H9 (cell line): Measurements from ENCODE around the gene EHD1. TPM values are rescaled to one million over a fixed set of nuclear protein-coding genes. Genes with fewer than 3 reads are reported as not detected.

Source experiments
- DNase-seq: peaks from one replicate; pipeline ENCODE4 v3.0.0-alpha.2; 2017
- H2AFZ ChIP-seq: one replicate; pipeline ENCODE4 v1.6.1; 2013; ENCODE audit warnings: mild to moderate bottlenecking, low read length, control low read depth, moderate library complexity
- H2AK5ac ChIP-seq: 2 replicates; pipeline ENCODE4 v1.6.1; 2013; ENCODE audit warnings: low read length, control low read depth, mixed read lengths; ENCODE audit not compliant: insufficient read length
- H2BK120ac ChIP-seq: one replicate; pipeline ENCODE4 v1.6.1; 2013; ENCODE audit warnings: low read depth, mild to moderate bottlenecking, low read length, control low read depth, inconsistent platforms; ENCODE audit not compliant: poor library complexity, severe bottlenecking
- H2BK12ac ChIP-seq: 2 replicates; pipeline ENCODE4 v1.6.1; 2013; ENCODE audit warnings: low read length, control low read depth, mixed read lengths, low read depth; ENCODE audit not compliant: insufficient read length
- H2BK15ac ChIP-seq: 2 replicates; pipeline ENCODE4 v1.6.1; 2013; ENCODE audit warnings: low read depth, low read length, control low read depth
- H2BK20ac ChIP-seq: one replicate; pipeline ENCODE4 v1.6.1; 2013; ENCODE audit warnings: low read depth, mild to moderate bottlenecking, low read length, control low read depth, inconsistent platforms; ENCODE audit not compliant: poor library complexity, severe bottlenecking
- H2BK5ac ChIP-seq: 2 replicates; pipeline ENCODE4 v1.6.1; 2013; ENCODE audit warnings: low read length, control low read depth, mixed read lengths; ENCODE audit not compliant: insufficient read length
- H3K14ac ChIP-seq: 2 replicates; pipeline ENCODE4 v1.6.1; 2013; ENCODE audit warnings: low read length, control low read depth; ENCODE audit not compliant: insufficient read depth
- H3K18ac ChIP-seq: 2 replicates; pipeline ENCODE4 v1.6.1; 2013; ENCODE audit warnings: low read depth, mild to moderate bottlenecking, mixed read lengths, low read length, control low read depth; ENCODE audit not compliant: insufficient read length
- H3K23ac ChIP-seq: 2 replicates; pipeline ENCODE4 v1.6.1; 2013; ENCODE audit warnings: low read length, control low read depth, mixed read lengths, low read depth; ENCODE audit not compliant: insufficient read length
- H3K23me2 ChIP-seq: 2 replicates; pipeline ENCODE4 v1.6.1; 2013; ENCODE audit warnings: low read depth, mild to moderate bottlenecking, mixed read lengths, low read length, control low read depth; ENCODE audit not compliant: insufficient read length, poor library complexity, severe bottlenecking
- H3K27ac ChIP-seq: 2 replicates; pipeline ENCODE4 v1.5.1; 2013; ENCODE audit warnings: low read length, control low read depth, mixed read lengths, low read depth; ENCODE audit not compliant: insufficient read length
- H3K27me3 ChIP-seq: 2 replicates; pipeline ENCODE4 v1.6.1; 2013; ENCODE audit warnings: low read length, control low read depth, inconsistent platforms; ENCODE audit not compliant: insufficient read depth
- H3K4ac ChIP-seq: 2 replicates; pipeline ENCODE4 v1.6.1; 2013; ENCODE audit warnings: low read depth, mild to moderate bottlenecking, control low read depth, inconsistent platforms, low read length, moderate library complexity
- H3K4me1 ChIP-seq: 2 replicates; pipeline ENCODE4 v1.6.1; 2013; ENCODE audit warnings: low read length, control low read depth, inconsistent platforms; ENCODE audit not compliant: insufficient read depth
- H3K4me2 ChIP-seq: 2 replicates; pipeline ENCODE4 v1.6.1; 2013; ENCODE audit warnings: low read length, control low read depth, mixed read lengths; ENCODE audit not compliant: insufficient read length, insufficient read depth
- H3K56ac ChIP-seq: 2 replicates; pipeline ENCODE4 v1.6.1; 2013; ENCODE audit warnings: low read depth, mild to moderate bottlenecking, mixed read lengths, low read length, control low read depth; ENCODE audit not compliant: insufficient read length
- H3K79me1 ChIP-seq: 2 replicates; pipeline ENCODE4 v1.6.1; 2013; ENCODE audit warnings: low read depth, mild to moderate bottlenecking, moderate library complexity, low read length, control low read depth, inconsistent platforms; ENCODE audit not compliant: insufficient read depth, poor library complexity, severe bottlenecking
- H3K79me2 ChIP-seq: 2 replicates; pipeline ENCODE4 v1.6.1; 2013; ENCODE audit warnings: low read length, control low read depth, inconsistent platforms; ENCODE audit not compliant: insufficient read depth
- H3K9ac ChIP-seq: 2 replicates; pipeline ENCODE4 v1.6.1; 2013; ENCODE audit warnings: low read length, control low read depth, mixed read lengths; ENCODE audit not compliant: insufficient read length; ENCODE audit errors: extremely low read depth
- H3K9me3 ChIP-seq: one replicate; pipeline ENCODE4 v1.6.1; 2013; ENCODE audit warnings: low read depth, low read length, inconsistent platforms; ENCODE audit not compliant: control insufficient read depth
- H3T11ph ChIP-seq: one replicate; pipeline ENCODE4 v1.6.1; 2013; ENCODE audit warnings: mild to moderate bottlenecking, low read length, control low read depth, inconsistent platforms
- H4K20me1 ChIP-seq: one replicate; pipeline ENCODE4 v1.6.1; 2013; ENCODE audit not compliant: control insufficient read depth, insufficient read length, insufficient read depth
- H4K5ac ChIP-seq: 2 replicates; pipeline ENCODE4 v1.6.1; 2013; ENCODE audit warnings: low read depth, mild to moderate bottlenecking, mixed read lengths, low read length, control low read depth; ENCODE audit not compliant: insufficient read length
- H4K8ac ChIP-seq: replicated peaks from 2 replicates; pipeline ENCODE4 v1.6.1; 2013; ENCODE audit warnings: low read length, control low read depth, mixed read lengths, low read depth; ENCODE audit not compliant: insufficient read length
- H4K91ac ChIP-seq: 2 replicates; pipeline ENCODE4 v1.6.1; 2013; ENCODE audit warnings: low read depth, mild to moderate bottlenecking, moderate library complexity, mixed read lengths, low read length, control low read depth; ENCODE audit not compliant: insufficient read length
- H3K27ac Mint-ChIP-seq, 3 experiments: 2 replicates in 2 of 3; 3 replicates in 1 of 3; pipeline ENCODE4 v1.8.0; 2020 to 2021; ENCODE audit warnings: mixed read lengths in 3 of 3, mild to moderate bottlenecking in 1 of 3, moderate library complexity in 1 of 3
- H3K27me3 Mint-ChIP-seq: 2 replicates; pipeline ENCODE4 v1.8.0; 2021; ENCODE audit warnings: low read depth, mild to moderate bottlenecking, moderate library complexity, mixed read lengths
- H3K36me3 Mint-ChIP-seq, 3 experiments: 2 replicates in 2 of 3; 3 replicates in 1 of 3; pipeline ENCODE4 v1.8.0; 2020 to 2021; ENCODE audit warnings: low read depth in 3 of 3, mixed read lengths in 3 of 3; ENCODE audit not compliant: insufficient read depth in 1 of 3
- H3K4me1 Mint-ChIP-seq, 2 experiments: 2 replicates each; pipeline ENCODE4 v1.8.0; 2020; ENCODE audit warnings: mixed read lengths in 2 of 2
- H3K4me3 Mint-ChIP-seq, 2 experiments: 2 replicates in 1 of 2; 3 replicates in 1 of 2; pipeline ENCODE4 v1.8.0; 2020 to 2021; ENCODE audit warnings: mild to moderate bottlenecking in 2 of 2, mixed read lengths in 2 of 2, moderate library complexity in 1 of 2
- H3K9me3 Mint-ChIP-seq, 2 experiments: 2 replicates in 1 of 2; 3 replicates in 1 of 2; pipeline ENCODE4 v1.8.0; 2020; ENCODE audit warnings: mild to moderate bottlenecking in 2 of 2, mixed read lengths in 2 of 2, moderate library complexity in 1 of 2
- WGBS: extraction: QIAGEN DNeasy Blood & Tissue Kit; methylation state at CpG from one replicate; pipeline ENCODE4 v1.1.7; 2013; ENCODE audit warnings: missing lambda C conversion rate, low lambda C conversion rate, mixed read lengths; ENCODE audit not compliant: insufficient read length; ENCODE audit errors: extremely low coverage; 5-methylcytosine and 5-hydroxymethylcytosine counted together
- total RNA-seq: library from RNA; stranded (reverse); gene quantifications from 2 replicates; pipeline ENCODE4 v1.2.1, GENCODE V29; 2021
- TF ChIP-seq, protein P1 (sequence below): fragments of 200-600 bp; sonication (generic); conservative IDR thresholded peaks from 3 replicates; pipeline ENCODE4 v1.8.0; 2021; ENCODE audit warnings: antibody characterized with exemption, mild to moderate bottlenecking

EHD1 gene
- total RNA-seq, 1 experiment from 2014 or later, result 31.0 TPM

DNA sequence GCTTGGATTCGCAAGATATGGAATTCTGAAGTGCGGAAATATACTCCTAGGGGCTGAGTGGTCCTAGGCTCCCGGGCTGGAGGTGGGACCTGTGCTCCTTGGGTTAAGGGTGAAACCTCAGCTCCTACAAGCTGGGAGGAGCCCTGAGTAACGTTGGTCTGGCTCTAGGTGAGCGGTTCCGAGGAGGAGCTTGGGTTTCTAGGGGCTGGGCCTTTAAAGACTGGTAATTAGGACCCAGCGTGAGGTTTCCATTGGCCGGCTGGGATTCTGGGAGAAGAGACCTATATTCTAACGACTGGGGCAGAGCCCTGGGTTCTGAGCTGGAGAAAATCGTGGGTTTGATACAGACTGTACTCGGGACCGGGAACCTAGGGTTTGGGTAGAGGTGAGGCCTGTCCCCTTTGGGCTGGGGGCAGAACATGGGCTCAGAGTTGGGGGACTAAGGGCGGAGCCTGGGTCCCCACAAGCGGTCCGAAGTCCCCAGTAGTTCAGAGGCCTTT, 74.5 kb downstream of the EHD1 start:
- Histone ChIP-seq H2BK15ac (no peak overlapping the region), H3K9ac (peak overlapping the region; percentile 8), H3K23ac (no peak overlapping the region), H2BK20ac (no peak overlapping the region), H3K4me1 (no peaks in the 10 kb centered on the region), H4K91ac (no peak overlapping the region), H2AFZ (no peak overlapping the region), H4K20me1 (no peaks in the 10 kb centered on the region), H3K79me1 (no peaks in the 10 kb centered on the region), H3K9me3 (no peaks in the 10 kb centered on the region), H3K18ac (peak overlapping the region; percentile 32), H4K8ac (no peak overlapping the region), H3K23me2 (peaks cover 8% of the 10 kb centered on the region), H3T11ph (no peak overlapping the region), H2AK5ac (no peak overlapping the region), H3K4me2 (peak overlapping the region; percentile 71), H3K4ac (no peak overlapping the region), H2BK120ac (no peak overlapping the region), H2BK5ac (no peak overlapping the region), H2BK12ac (no peak overlapping the region), H3K27me3 (no peaks in the 10 kb centered on the region), H4K5ac (no peak overlapping the region), H3K27ac (no peak overlapping the region), H3K79me2 (no peaks in the 10 kb centered on the region), H3K14ac (no peak overlapping the region), H3K56ac (no peak overlapping the region)
- Mint-ChIP-seq H3K4me1 (peaks cover 11 to 14% of the 10 kb centered on the region in 2 experiments), H3K36me3 (peaks cover 6 to 39% (median 29%) of the 10 kb centered on the region in 3 experiments; a peak in 6 of 7 replicates), H3K27me3 (no peaks in the 10 kb centered on the region), H3K4me3 (peak overlapping the region; percentile 83 to 90), H3K9me3 (no peaks in the 10 kb centered on the region), H3K27ac (peak overlapping the region; percentile 91 to 99 (median 93))
- DNase-seq, result peak; percentile 77
- no CpG with 5 or more reads among the region's 15 CpGs for WGBS
- TF ChIP-seq, protein P1, sequence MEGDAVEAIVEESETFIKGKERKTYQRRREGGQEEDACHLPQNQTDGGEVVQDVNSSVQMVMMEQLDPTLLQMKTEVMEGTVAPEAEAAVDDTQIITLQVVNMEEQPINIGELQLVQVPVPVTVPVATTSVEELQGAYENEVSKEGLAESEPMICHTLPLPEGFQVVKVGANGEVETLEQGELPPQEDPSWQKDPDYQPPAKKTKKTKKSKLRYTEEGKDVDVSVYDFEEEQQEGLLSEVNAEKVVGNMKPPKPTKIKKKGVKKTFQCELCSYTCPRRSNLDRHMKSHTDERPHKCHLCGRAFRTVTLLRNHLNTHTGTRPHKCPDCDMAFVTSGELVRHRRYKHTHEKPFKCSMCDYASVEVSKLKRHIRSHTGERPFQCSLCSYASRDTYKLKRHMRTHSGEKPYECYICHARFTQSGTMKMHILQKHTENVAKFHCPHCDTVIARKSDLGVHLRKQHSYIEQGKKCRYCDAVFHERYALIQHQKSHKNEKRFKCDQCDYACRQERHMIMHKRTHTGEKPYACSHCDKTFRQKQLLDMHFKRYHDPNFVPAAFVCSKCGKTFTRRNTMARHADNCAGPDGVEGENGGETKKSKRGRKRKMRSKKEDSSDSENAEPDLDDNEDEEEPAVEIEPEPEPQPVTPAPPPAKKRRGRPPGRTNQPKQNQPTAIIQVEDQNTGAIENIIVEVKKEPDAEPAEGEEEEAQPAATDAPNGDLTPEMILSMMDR, result no peak
